Activated naive CD4-positive, alpha-beta T cell (primary cell): ENCODE measurements around the gene C12orf42.
"Not testable (repeated sequence)": the region's sequence is repeated elsewhere in the genome, so short reads cannot be mapped to it uniquely, and the experiment has no call there.

Experiments used
- DNase-seq, 4 experiments: peaks; one replicate each; lab custom pipeline; 2025; lab: John Stamatoyannopoulos, UW

C12orf42 gene

GRCh38 chr12:103424849-103425586 is 70.8 kb downstream of the C12orf42 start:
- DNase-seq: not testable (repeated sequence)

- DNase-seq: no peak
Observed at GRCh38 chr12:103423516-103423910, 72.3 kb downstream of the C12orf42 start.

GRCh38 chr12:103422746-103423515 is 72.8 kb downstream of the C12orf42 start:
- DNase-seq: no peak

- DNase-seq: no peak
Observed at GRCh38 chr12:103422328-103422727, 73.4 kb downstream of the C12orf42 start.

- no peak for DNase-seq
Observed at GRCh38 chr12:103421402-103421801, 74.4 kb downstream of the C12orf42 start.

GRCh38 chr12:103415681-103416080 is 80.1 kb downstream of the C12orf42 start:
- no peak for DNase-seq

- DNase-seq: no peak
Observed at GRCh38 chr12:103401421-103401820, 94.3 kb downstream of the C12orf42 start.

GRCh38 chr12:103399986-103400385 is 95.8 kb downstream of the C12orf42 start:
- no peak for DNase-seq

GRCh38 chr12:103397536-103397935 is 98.2 kb downstream of the C12orf42 start:
- no peak for DNase-seq

GRCh38 chr12:103392722-103393121 is 103.0 kb downstream of the C12orf42 start:
- no peak for DNase-seq

GRCh38 chr12:103391103-103391502 is 104.7 kb downstream of the C12orf42 start:
- DNase-seq: no peak

- DNase-seq: no peak
Observed at GRCh38 chr12:103387385-103387784, 108.4 kb downstream of the C12orf42 start.

- DNase-seq: no peak
Observed at GRCh38 chr12:103386451-103386850, 109.3 kb downstream of the C12orf42 start.

- no peak for DNase-seq
Observed at GRCh38 chr12:103382736-103383346, 112.9 kb downstream of the C12orf42 start.

GRCh38 chr12:103382119-103382518 is 113.6 kb downstream of the C12orf42 start:
- DNase-seq: no peak

- no peak for DNase-seq
Observed at GRCh38 chr12:103379670-103380069, 116.1 kb downstream of the C12orf42 start.

GRCh38 chr12:103373088-103373523 is 122.7 kb downstream of the C12orf42 start:
- DNase-seq: no peak

- no peak for DNase-seq
Observed at GRCh38 chr12:103369929-103370328, 125.8 kb downstream of the C12orf42 start.

GRCh38 chr12:103368167-103368566 is 127.6 kb downstream of the C12orf42 start:
- no peak for DNase-seq

GRCh38 chr12:103354403-103354802 is 141.4 kb downstream of the C12orf42 start:
- no peak for DNase-seq

- DNase-seq: no peak
Observed at GRCh38 chr12:103353913-103354312, 141.9 kb downstream of the C12orf42 start.

- DNase-seq: no peak
Observed at GRCh38 chr12:103350116-103350515, 145.7 kb downstream of the C12orf42 start.

GRCh38 chr12:103348935-103349334 is 146.8 kb downstream of the C12orf42 start:
- no peak for DNase-seq
